ENCODE results near the gene MNX1.

Gene MNX1

DNA sequence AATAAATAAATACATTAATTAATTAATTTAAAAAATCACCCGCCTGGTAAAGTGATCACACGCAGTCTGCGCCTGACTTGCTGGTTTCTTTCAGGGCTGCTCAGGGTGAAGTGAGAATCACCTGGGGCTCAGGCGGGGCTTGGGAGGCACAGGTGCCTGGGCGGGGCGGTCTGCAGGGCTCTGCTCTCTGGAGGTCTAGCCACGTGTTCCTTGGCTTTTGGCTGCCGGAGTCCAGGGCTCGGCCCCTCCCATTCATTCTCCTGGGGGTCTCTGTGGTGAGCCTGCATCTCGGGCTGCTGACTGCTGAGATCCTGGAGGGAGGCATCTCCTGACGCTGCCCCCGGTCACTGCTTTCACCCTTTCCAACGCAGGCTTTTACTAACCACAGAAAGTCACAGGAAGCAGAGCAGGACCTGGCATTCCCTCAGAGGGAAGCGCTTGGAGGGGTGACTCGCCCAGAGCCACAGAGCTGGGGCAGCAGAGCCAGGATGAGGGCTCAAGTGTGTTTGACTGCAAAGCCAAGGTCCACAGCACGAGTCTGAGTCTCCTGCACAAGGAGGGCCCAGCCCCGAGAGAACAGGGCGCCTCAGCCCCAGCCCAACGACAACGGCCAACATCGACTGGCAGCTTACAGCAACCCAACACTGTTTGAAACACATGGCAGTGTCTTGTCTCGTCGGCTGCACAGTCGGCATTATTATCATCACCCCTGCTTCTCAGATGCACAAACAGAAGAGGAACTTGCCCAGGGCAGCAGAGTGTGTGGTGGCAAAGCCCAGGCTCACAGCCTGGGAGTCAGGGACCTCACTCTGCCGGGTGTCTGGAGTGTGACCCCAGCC, 22.4 kb upstream of the MNX1 start:
- no peak for DNase-seq (ENCODE audit: low read depth)

DNA sequence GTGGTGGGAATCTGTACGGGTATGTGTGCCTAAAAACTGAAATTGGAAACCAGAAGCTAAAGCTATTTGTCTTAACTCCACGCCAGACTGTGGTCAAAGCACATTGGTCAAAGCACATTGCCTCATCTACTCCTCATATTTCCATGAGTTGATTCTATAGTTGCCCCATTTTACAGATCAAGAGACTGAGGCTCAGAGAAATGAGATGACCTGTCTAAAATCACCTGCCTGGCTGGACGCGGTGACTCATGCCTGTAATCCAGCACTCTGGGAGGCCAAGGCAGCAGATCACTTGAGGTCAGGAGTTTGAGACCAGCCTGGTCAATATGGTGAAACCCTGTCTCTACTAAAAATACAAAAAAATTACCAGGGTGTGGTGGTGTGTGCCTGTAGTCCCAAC, 21.7 kb upstream of the MNX1 start:
- DNase-seq (ENCODE audit: low read depth), result no peak

DNA sequence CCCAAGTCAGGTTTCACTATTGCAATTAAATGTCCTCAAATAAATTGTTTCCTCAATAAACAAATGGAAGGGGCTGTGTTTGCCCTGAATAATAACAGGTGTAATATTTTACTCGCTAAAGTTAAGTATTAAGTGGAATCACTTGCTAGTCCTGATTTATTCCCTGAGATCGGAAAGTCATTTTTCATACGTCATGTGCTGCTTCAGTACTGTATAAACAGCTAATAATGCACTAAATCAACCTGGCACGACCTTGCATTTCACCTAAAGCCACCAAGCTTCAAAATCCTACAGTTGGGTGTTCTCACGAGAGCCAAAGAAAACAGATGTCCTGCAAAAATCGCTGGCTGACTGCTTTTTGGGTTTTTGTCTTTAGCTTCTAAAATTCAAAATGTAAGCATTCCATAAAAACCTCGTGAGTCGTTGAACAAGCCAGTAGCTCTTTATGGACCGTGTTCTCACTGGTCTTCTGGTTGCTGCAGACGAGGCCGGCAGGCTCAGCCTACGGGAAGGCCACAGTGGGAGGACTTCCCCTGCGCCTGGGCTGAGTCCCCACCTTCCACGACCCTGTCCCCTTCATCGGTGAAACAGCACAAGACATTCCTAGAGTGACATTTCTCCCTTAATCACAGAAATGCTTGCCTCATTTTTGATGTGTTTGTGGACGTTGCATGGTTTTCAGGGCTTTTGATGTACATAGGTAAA, 17.9 kb upstream of the MNX1 start:
- DNase-seq (ENCODE audit: low read depth), result no peak

DNA sequence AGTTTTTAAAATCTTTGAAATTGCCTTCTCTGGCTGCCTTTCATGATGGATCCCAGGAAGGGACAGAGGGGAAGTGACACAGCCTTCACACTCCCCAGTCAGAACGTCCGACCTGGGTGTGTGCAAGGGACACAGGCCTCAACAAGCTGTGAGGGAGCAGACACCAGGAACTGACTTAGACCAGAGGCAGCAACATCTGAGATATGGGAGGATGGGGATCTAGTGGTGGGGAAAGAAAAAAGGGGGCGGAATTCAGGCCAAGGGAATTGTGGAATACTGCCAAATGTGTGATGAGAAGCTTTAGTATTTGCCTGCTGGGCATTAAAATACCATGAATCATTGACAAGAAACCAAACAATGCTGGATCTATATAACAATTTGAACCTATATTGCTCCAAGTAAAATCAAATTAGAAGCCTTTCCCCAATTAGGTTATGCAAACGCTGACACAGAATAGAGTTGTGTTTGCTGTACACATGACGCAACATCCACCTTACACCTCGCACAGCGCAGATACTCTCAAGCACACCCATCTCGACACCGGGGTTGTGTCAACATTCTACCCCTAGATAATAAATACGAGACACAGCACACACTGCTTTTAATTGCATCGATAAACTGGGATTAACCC, 17.2 kb upstream of the MNX1 start:
- DNase-seq (ENCODE audit: low read depth), result no peak

DNA sequence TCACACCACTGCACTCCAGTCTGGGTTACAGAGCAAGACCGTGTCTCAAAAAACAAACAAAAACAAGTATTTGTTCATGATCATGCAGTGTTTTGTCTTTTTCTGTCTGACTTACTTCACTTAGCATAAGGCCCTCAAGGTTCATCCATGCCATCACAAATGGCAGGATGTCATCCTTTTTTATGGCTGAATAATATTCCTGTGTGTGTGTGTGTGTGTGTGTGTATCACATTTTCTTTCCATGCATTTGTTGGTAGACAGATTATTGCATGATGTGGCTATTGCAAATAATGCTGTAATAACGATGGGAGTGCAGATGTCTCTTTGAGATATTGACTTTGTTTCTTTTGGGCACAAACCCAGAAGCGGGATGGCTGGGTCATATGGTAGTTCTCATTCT, 14.3 kb upstream of the MNX1 start:
- no peak for DNase-seq (ENCODE audit: low read depth)

DNA sequence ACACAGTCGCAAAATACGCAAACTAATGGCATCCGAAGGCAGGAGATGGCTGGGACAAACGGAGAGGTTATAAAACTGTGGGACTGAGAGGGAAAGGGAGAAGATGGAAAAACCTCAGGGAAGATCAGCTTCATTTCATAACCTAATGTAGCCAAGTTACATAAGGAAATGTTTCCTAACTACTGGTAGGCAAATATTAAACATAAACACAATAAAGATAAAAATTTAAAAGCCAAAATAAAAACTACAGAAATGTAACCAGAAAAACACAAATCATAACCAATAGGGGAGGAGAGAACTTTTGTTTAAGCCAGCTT, 13.1 kb upstream of the MNX1 start:
- no peak for DNase-seq (ENCODE audit: low read depth)

DNA sequence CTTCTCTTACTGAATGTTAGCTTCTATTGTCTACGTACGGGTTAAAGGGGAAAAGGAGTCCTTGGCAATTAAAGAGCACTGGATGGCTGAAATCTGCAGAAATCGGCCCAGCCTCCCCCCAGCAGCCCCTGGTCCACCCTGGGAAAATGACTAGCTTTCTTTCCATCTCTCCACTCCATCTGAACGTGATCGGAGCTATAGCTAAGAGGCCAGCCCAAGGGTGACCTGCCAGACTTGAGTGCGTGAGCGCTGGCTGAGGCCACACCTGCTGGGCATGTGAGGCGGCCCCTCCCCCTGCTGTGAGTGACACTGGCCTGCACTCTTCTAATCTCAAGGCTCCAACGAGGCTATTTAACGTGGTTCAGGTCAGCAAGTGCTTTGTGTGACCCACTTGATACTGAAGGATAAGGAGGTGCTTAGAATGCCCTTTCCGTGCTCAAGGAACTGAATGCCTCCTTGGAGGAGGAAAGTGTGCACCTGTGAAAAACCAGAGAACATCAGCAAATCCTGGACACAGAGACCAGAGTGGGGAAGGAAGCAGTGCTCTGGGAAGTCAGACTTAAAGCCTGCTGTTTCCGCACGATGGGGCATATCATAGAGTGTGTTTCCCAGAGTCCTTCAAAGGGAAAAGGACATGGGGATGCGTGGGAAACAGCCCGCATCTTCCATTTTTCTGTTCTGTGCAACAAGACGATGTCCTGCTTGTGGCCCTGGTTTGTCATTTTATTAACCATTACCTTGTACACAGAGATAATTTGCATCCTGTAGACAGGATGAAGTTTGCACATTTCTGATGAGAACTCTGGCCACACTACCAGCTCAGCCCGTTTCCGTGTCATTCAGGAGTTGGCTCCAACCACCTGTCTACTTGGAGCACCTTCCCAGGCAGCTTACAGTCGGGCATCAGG, 12.5 kb upstream of the MNX1 start:
- DNase-seq (ENCODE audit: low read depth), result no peak

DNA sequence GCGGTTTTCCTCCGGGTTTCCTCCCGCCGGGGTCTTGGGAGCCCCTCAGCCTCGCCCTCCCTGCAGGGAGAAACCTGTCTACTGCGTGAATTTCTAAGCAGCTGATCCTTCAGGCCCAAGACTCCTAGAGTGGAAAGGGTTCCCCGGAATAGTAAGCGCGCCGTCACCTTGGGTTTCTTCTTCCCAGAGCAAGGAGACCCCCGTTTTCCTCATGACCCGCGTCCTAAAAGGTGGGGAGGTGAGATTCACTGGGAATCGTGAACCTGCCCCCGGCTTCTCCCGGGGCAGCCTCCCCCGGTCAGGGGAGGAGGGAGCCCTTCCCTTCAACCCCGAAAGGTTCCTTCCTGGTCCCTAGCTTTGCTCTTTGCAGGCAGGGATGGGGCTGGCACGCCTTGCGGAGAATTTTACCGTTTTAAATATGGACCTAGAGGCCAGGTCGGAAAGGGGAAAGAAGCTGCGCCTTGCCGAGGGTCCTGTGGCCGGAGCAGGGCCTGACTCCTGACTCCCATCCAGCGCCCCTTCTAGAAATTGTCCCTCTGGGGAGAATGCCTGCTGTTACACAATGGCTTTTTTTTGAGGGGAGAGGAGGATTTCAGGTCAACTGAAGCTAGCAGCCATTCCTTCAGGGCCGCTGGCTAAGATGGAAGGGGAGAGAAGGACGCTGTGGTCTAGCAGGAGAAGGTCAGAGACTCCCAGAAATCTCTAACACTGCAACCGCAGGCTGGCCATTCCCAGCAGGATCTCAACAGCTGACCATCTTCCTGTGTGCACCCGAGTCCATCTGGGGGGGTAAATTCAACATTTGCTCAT, 11.6 kb upstream of the MNX1 start:
- no peak for DNase-seq (ENCODE audit: low read depth)

DNA sequence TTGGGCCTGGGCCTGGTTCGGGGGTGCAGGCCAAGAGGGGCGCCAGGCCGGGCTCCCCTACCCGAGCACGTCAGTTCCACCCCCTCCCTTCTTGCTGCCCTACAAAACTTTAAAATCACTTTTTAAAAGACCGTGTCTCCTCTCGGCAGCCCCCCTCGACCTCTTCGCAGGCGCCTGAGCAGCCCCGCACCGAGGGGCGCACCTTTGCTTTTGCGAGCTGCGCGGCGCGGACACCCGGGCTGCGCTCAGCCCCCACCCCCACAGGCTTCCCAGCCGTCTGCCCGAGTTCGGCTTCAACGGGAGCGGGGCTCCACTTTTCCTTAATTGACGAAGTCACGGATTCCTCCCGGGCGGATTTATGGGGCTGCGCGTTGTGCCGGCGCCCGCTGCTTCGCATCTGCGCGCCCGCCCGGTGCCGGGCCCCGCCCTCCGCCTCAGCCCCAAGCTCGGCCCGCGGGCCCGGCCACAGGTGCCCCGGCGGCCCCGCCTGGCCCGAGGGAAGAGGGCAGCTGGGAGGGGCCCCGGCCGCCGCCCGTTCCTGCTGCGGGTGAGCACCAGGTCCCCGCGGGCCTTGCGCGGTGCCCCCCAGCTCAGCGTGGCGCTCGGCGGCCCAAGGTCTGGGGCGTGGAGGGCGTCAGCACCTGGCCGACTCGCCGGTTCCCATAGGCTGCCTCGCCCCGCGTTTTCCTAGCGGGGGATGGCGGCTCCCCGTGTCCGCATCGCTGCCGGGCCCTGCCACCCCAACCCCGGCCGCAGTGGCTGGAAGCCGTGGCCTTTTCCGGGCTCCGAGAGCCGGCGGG, 10.8 kb upstream of the MNX1 start:
- DNase-seq (ENCODE audit: low read depth), result no peak

DNA sequence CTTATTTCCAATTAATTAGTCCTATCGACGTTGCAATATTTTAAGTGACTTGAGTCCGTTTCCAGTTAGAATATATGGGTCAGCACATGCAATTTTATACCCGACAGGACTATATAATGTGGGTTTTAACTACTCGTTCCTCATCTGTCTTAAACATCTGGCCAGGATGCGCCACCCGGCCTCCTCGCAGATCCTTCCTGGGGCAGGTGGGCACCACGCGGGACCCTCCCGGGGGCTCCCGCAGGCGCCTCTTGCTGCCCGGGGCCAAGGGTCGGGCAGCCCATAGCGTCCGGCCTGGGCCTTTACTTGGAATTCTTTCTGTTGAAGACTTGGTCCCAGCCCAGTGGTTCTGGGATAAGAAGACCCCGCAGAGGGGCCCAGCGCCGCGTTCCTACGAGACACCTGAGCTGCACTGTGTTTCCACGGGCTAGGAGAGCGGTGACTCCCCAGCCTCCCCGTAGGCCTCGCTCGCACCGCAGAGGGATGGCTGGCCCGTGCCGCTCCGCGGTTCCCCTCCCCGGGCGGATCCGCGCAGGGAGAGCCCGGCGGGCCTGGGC, 10.1 kb upstream of the MNX1 start:
- no peak for DNase-seq (ENCODE audit: low read depth)

DNA sequence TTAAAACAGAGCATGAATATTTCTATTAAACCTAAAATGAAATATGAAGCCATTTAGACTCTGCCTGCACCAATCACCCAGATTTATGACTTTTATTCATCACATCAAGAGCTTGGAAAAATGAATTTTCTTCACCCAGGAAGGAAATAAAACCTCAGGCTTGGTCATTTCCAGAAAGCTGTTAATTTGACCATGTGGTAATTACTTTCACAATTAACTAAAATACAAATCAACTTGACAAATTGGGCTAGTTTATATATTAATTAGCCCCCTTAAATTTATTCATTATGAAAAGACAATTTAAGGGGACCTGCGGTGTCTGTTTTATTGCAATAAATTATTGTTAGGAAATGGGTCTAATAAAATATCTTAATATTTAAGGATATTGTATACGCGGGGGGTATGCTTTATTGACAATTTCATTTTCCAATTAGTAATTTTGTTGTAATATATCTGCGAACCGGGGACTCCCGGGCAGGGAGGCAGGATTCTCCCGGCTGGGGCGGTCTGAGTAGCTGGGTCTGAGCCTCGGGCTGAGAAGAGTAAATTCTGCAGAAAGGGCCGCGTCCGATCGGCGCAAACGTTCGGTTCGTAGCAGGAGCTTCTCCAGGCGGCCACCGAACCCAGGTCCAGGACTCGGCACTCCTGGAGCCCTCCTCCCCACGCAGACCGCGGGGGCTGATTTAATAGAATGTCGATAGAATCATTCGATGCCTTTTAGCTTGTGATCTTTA, 9.4 kb upstream of the MNX1 start:
- DNase-seq (ENCODE audit: low read depth), result no peak

DNA sequence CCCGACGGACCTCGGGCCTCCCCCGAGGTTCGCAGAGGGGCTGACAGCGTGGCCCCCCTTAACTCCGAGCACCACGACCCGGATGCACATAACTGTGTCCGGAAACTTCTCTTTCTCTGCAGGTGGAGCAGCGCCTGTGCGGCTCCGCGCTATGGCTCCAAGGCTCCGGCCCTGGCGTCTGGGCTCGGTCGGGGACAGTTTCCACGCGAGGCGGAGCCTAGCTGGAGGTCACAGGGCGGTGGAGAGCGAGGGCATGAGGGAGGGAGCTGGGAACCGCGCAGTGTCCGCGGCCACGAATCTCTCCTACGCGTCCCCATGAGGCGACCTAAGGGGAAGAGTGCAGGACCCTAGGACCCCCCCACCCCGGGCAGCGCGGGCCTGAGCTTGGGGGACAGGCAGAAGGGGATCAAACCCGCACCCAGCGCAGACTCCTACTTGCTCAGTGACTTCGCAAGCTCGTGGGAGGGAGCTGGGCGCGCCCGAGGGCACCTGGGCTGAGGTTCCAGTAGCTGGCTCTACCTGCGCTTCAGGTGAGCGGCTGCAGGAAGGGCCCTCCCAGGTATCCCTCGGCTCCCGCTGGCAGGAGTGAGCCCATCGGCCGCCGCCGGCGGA, 8.6 kb upstream of the MNX1 start:
- DNase-seq (ENCODE audit: low read depth), result no peak

DNA sequence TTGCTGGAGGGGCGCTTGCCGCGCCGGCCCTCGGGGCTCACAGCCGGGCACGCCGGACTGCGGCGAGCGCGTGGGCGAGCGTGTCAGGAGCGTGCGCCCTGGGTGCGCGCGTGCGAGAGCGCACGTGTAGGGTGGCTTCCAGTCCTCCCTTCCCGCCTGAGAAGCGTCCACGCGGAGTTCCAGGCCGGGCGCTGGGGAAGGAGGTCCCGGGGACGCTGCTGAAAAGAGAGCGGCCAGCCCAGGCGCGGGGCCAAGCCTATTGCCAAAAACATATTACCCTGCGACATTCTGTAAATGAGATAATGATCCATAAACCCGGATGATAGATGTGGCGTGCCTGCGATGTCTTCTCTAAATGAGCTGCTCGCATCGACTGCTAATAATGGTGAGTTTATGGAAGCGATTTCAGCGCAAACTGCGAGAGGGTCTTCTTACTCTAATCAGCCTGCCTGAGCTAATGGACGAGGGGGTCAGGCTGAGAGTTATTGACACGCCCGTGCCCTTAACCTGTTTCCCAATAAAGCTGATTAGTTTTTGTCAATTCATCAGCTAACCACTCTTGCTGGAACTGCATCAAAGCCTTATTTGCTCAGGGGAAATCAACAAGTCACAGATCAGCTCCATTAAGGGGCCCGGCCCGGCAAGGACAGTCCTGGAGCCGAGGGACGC, 8.0 kb upstream of the MNX1 start:
- DNase-seq (ENCODE audit: low read depth), result no peak

DNA sequence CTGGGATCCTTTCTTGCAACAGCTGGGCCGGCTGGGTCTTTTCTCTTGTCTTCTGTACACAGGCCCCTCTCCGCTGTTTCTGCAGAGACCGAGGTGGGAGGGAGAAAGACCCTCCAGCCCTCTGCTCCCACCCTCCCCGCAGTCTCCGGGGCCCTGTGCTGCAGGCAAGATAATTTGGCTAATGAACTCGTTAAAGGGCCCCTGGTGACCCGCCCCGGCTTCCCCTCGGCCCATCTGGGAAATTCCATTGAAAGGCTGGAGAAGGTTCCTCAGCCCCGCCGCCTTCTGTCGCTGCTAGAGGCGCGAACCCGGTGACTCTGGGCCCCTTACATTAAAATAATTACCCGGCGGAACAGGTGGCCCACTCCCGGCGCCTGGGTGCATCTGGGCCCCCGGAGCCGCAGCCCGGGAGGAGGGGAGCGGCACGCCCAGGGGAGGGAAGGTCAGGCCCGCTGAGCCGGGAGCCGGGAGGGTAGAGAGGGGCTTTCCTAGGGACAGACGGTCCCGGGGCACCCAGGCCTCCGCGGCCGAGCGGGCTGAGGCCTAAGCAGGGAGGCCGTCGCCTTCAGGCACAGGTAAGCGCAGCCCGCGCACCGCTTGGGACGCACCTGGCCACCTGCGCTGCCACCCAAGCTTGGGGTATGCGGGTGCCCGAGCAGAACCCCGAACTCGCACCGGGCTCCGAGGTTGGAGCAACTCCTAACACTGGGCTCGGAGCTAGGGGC, 7.3 kb upstream of the MNX1 start:
- DNase-seq (ENCODE audit: low read depth), result no peak

DNA sequence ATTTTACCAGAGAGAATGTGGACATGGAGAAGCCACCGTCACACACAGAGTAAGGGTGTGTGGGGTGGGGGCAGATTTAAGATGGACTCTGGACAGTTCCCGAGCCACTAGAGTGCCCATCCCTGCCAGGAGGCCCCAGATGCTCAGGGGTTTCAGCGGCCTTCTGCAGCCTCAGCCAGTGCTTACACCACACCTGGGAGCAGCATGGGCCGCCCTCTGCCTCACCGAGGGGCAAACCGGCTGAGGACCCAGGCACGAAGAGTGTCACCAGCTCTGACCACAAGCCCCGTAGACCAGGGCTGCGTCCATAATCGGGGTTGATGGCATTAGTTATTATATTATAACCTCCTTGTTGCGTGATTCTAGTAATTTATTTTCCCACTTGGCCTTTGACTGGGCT, 6.7 kb upstream of the MNX1 start:
- DNase-seq (ENCODE audit: low read depth), result no peak

DNA sequence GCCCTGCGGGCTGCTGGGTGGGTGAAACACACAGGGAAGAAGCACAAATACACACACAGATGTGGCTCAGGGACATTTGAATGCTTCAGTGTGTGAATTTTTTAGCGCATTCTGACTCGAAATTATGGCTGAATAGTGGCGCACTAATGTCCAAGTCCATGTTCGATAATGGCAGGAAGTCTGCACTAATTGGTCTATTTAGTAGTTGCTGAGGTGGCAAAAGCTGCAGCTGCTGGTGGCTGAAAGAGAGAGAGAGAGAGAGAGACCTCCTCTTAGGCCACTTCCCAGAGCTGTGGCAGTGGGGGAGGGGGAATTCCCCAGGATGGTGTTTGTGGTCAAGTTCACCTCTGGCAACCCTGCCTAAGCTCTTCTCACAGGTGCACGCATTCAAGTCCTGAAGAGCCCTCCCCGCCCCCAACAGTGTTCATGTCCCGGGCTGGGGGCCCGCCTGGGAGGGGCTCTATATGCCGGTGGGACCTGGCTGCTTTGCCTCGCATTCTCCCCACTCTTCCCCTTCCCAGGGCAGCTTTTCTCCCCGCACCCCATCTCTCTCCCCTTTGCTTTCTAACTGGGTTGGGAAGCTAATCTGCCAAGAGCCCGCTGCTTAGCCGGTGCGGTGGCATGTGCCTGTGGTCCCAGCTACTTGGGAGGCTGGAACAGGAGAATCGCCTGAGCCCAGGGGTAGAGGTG, 6.0 kb upstream of the MNX1 start:
- no peak for DNase-seq (ENCODE audit: low read depth)

DNA sequence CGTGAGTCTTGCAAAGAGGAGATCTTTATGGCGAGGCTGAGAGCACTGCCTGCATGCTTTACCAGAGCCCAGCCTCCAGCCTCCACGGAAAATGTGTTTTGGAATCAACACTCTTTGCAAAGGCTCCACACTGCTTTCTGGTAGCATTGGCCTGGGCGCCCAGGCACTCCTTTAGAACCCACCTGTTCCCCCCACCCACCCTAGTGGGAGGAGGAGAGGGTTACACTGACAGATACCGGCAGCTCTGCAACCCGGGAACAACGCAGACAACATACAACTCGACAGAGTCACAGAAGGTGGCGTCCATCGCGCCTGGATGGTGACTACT, 5.5 kb upstream of the MNX1 start:
- DNase-seq (ENCODE audit: low read depth), result no peak

All from activated T-cell treated with anti-CD3 and anti-CD28 coated beads for 1 hour (primary cell).